Smooth muscle cell of trachea (primary cell): ENCODE measurements around the gene MANF. TPM values are rescaled to one million over a fixed set of nuclear protein-coding genes. Genes with fewer than 3 reads are reported as not detected.

Experiments used
- total RNA-seq: library from RNA; depleted of rRNA; stranded (reverse); fragments of >200 nt; gene quantifications from 2 replicates; pipeline ENCODE4 v1.2.1, GENCODE V29; 2014

Gene MANF
- 57.1 and 70.0 TPM in 2 replicates for total RNA-seq

DNA sequence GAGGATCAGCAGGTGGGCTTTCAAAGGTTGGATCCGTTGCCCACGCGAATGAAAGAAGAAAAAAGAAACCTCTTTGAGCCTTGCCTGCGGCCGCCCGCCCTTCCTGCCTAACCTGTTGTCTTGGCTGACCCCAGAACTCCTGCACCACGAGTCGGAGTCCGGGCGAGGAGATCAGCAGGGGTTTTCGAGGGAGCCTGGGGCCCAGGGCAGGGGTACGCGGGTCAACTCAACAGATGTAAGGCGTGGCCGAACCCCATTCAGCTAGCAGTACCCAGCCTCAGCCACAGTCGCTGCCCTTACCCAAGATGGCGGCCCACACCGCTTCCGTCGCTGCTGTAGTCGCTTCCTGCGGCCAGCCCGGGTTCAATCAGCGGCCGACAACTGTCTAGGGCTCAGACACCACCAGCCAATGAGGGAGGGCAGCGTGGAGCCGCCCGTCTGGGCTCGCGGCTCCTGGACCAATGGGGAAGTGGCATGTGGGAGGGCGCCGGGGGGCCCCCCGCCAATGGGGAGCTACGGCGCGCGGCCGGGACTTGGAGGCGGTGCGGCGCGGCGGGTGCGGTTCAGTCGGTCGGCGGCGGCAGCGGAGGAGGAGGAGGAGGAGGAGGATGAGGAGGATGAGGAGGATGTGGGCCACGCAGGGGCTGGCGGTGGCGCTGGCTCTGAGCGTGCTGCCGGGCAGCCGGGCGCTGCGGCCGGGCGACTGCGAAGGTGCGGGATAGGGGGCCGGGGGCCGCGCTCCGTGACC lies at the start of gene MANF:
Gene MANF (plus strand): TSS at position 566 of the 748 bp plus-strand sequence. CDS start 52 bp downstream, at position 618.

DNA sequence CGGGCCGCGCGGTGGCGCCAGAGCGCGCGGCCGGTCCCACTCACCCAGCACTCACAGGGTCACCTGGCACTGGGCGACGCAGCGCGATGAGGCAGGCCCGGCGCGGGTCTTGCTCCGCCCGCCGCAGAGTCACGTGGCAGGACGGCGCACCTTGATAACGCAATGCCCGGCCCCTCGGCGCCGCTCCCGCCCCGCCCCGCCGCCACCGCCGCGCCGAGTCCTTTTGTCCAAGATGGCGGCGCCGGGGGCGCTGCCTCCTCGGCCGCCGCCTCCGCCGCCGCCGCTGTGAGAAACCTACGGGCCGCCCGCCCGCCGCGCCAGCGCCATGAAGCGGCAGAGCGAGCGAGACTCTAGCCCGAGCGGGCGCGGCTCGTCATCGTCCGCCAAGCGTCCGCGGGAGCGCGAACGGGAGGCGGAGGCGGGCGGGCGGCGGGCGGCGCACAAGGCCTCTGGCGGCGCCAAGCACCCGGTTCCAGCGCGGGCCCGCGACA lies 6.0 kb downstream of the MANF start, which contains the start of gene RBM15B:
Gene RBM15B (plus strand): TSS at position 211 of the 491 bp plus-strand sequence. CDS start 115 bp downstream, at position 326.

Other genes starting within 250 kb of the MANF start
- gene RBM15B, start 6.0 kb downstream of the MANF start, total RNA-seq = 30.4 and 58.7 TPM in 2 replicates
- 12.7 and 14.8 TPM in 2 replicates for gene DCAF1, start 114.7 kb downstream of the MANF start, total RNA-seq
- gene RAD54L2, start 153.4 kb downstream of the MANF start, total RNA-seq = 19.5 and 20.0 TPM in 2 replicates